Motor neuron (in vitro differentiated cells): ENCODE measurements around the gene C16orf96. TPM values are rescaled to one million over a fixed set of nuclear protein-coding genes. Genes with fewer than 3 reads are reported as not detected.
A peak's percentile ranks its signal among the peaks of the same experiment; 100 is the strongest.

Source experiments
- ATAC-seq, 8 experiments: fragments of 200-7000 bp; cut with Tn5 transposase; replicated peaks in 6 of 8; 2 replicates each; pipeline ENCODE4 v1.8.0; 2021; ENCODE audit warnings: mild to moderate bottlenecking in 8 of 8, moderate library complexity in 8 of 8
- H3K27ac ChIP-seq, 2 donors: fragments of 250-450 bp; sonication (Bioruptor Pico); 2 replicates each; pipeline ENCODE4 v1.9.0; 2021; ENCODE audit warnings: antibody characterized with exemption in 2 of 2, mild to moderate bottlenecking in 2 of 2, moderate library complexity in 1 of 2
- H3K4me1 ChIP-seq, 2 donors: fragments of 250-450 bp; sonication (Bioruptor Pico); replicated peaks in 1 of 2; 2 replicates each; pipeline ENCODE4 v1.6.1; 2021; ENCODE audit warnings: antibody characterized with exemption in 2 of 2, mild to moderate bottlenecking in 2 of 2, moderate library complexity in 1 of 2
- H3K4me3 ChIP-seq, 5 donors: fragments of 250-450 bp; sonication (Bioruptor Pico); 2 replicates each; pipeline ENCODE4 v1.9.0; 2021; ENCODE audit warnings: antibody characterized with exemption in 5 of 5, mild to moderate bottlenecking in 5 of 5, moderate library complexity in 4 of 5
- WGBS, 10 experiments: fragments of 450-650 bp; shearing (Covaris generic); methylation state at CpG; one replicate each; pipeline ENCODE4 v1.0.0; 2022; 5-methylcytosine and 5-hydroxymethylcytosine counted together
- in situ Hi-C, 9 experiments: fragments of 400-800 bp; cut with MboI; loops; one replicate each; pipeline ENCODE4 v1.15.0; 2021; ENCODE audit warnings: low sequenced_read_pairs in 9 of 9, low pct_unique_long_range_greater_than_20kb in 2 of 9; ENCODE audit not compliant: unreplicated experiment in 9 of 9
- total RNA-seq, 8 experiments: library from RNA; unstranded; fragments of 300-600 nt; gene quantifications; 2 replicates each; pipeline versions ENCODE4 v1.2.3 to v1.2.4, GENCODE V29; 2022

C16orf96 gene
- total RNA-seq, result under 1 TPM; 0.10 to 1.00 (median 0.32) TPM

GRCh38 chr16:4556112-4556511, at the start of gene C16orf96:
Gene C16orf96, plus strand, starts transcription at chr16:4556340. Its CDS starts 150 bp downstream, at chr16:4556490.
- no peak within 1 kb of the TSS for H3K4me3 ChIP-seq
- in situ Hi-C loops, result no loop called here
- H3K4me1 ChIP-seq, result peaks cover 2% of the 10 kb centered on the region in 2 donors
- no peak within 1 kb of the TSS for H3K27ac ChIP-seq
- ATAC-seq, result peak in 1 of 8 experiments; percentile 22
- WGBS, 10 experiments, result 27 to 100% (median 80%) methylated on average over 1 to 2 of the region's 4 CpGs; no CpG with 5 or more reads in 5 of the 10 experiments

- WGBS, 10 experiments, result 0 to 20% methylated on average over 1 to 2 of the region's 3 CpGs; no CpG with 5 or more reads in 8 of the 10 experiments
- in situ Hi-C loops, result no loop called here
- no peaks in the 10 kb centered on the region for H3K4me1 ChIP-seq
- no peak overlapping the region for H3K27ac ChIP-seq
- no peak overlapping the region for H3K4me3 ChIP-seq
- ATAC-seq, result peak; percentile 62 to 94 (median 80)
Measured at GRCh38 chr16:4506450-4506849, 49.7 kb upstream of the C16orf96 start.

DNA sequence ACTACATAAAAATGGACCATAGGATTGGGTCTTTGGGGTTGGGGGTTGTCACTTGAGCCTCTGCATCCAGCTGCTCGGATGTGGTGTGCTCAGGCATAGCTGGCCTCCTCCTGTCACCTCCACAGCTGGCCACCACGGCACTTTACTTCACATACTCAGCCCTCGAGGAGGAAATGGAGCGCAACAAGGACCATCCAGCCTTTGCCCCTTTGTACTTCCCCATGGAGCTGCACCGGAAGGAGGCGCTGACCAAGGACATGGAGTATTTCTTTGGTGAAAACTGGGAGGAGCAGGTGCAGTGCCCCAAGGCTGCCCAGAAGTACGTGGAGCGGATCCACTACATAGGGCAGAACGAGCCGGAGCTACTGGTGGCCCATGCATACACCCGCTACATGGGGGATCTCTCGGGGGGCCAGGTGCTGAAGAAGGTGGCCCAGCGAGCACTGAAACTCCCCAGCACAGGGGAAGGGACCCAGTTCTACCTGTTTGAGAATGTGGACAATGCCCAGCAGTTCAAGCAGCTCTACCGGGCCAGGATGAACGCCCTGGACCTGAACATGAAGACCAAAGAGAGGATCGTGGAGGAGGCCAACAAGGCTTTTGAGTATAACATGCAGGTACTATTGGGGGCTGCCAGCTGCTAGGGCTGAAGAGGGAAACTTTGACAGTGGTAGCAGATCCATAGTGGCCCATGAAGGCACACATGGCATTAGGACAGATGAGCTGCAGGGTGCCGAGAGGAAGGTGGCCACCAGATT, 48.4 kb upstream of the C16orf96 start:
- no peak for ATAC-seq
- H3K27ac ChIP-seq, result no peak overlapping the region
- WGBS, 10 experiments, result 87 to 98% (median 93%) methylated on average over 5 to 11 of the region's 17 CpGs; no CpG with 5 or more reads in 4 of the 10 experiments
- no peaks in the 10 kb centered on the region for H3K4me1 ChIP-seq
- in situ Hi-C loops, result no loop called here
- H3K4me3 ChIP-seq, result no peak overlapping the region

DNA sequence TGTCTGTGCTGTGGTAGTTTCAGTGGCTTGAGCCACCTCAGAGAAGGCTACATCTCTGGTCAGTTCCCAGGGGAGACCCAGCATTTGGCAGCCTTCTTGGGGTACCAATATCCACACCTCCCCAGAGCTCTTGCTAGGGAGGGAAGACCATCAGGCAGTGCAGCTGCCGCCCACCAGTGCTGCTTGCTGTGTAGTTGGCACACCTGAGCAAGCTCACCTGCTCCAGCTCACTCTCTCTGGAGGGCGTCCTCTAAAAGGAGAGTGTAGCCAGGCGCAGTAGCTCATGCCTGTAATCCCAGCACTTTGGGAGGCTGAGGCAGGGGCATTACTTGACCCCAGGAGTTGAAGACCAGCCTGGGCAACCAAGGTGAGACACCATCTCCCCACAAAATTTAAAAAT, 47.3 kb upstream of the C16orf96 start:
- H3K4me1 ChIP-seq, result no peaks in the 10 kb centered on the region
- H3K27ac ChIP-seq, result no peak overlapping the region
- ATAC-seq, result no peak
- H3K4me3 ChIP-seq, result no peak overlapping the region
- in situ Hi-C loops, result no loop called here
- WGBS, 10 experiments, result 100% methylated on average over 3 of the region's 3 CpGs; no CpG with 5 or more reads in 9 of the 10 experiments

- no peak overlapping the region for H3K4me3 ChIP-seq
- 92 to 100% (median 100%) methylated on average over 1 to 6 of the region's 8 CpGs; no CpG with 5 or more reads in 2 of the 10 experiments for WGBS, 10 experiments
- ATAC-seq, result no peak
- no peaks in the 10 kb centered on the region for H3K4me1 ChIP-seq
- H3K27ac ChIP-seq, result no peak overlapping the region
- in situ Hi-C loops, result no loop called here
Measured at GRCh38 chr16:4509420-4509819, 46.7 kb upstream of the C16orf96 start.

DNA sequence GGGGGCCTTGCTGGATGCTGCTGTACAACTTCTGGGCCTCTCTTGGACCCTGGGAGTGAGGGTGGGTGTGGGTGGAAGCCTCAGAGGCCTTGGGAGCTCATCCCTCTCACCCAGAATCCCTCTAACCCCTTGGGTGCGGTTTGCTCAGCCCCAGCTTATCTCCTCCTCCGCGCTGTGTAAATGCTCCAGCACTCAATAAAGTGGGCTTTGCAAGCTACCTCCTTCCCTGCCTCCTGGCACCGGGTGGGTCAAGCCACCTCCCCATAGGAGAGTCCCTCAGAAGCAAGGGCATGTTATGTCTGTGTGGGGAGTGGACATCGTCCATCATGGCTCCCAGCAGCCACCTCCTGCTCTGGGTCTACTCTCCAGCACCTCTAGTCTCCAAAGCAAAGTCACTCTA, 46.0 kb upstream of the C16orf96 start:
- ATAC-seq, result no peak
- Histone ChIP-seq H3K27ac (no peak overlapping the region), H3K4me3 (no peak overlapping the region), H3K4me1 (no peaks in the 10 kb centered on the region)
- in situ Hi-C loops, result no loop called here
- WGBS, 10 experiments, result 40 to 100% (median 76%) methylated on average over 1 to 4 of the region's 5 CpGs; no CpG with 5 or more reads in 6 of the 10 experiments

DNA sequence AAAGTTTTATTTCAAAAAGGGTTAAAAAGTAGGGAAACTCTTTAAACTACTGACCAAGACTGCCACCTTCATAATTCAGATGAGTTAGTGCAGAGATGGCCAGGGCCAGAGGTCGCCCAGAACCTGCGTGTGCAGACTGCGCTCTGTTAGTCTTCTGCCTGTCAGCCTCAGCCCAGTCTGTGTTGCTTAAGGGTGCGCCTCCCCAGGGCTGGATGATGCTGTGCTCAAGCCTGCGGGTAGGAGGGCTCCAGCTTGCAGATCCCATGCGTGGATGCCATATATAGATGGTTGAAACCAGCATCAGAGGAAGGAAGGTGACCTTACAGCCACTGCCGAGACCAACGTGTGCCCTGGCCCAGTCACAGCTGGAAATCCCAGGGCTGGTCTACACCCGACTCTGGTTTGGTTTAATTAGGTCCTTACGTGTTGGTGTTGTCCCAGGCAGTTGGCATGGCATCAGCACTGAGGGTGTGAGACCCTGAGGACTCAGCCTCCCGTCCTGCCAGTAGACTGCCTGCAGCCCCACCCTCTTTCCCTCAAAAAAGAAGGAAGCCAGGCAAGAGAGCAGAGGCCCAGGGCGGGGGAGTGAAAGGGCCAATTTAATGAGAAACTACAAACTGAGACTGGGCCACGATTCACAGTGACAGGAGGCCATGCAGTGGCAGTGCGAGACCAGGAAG, 45.3 kb upstream of the C16orf96 start:
- ATAC-seq, result peak in 5 of 8 experiments; percentile 1 to 49 (median 23)
- WGBS, 10 experiments, result 36 to 100% (median 91%) methylated on average over 1 to 11 of the region's 14 CpGs; no CpG with 5 or more reads in 1 of the 10 experiments
- in situ Hi-C loops, result no loop called here
- no peak overlapping the region for H3K27ac ChIP-seq
- H3K4me3 ChIP-seq, result no peak overlapping the region
- H3K4me1 ChIP-seq, result no peaks in the 10 kb centered on the region

GRCh38 chr16:4511441-4512082, 44.6 kb upstream of the C16orf96 start:
- H3K4me3 ChIP-seq, result no peak overlapping the region
- ATAC-seq, result peak; percentile 35 to 87 (median 76)
- in situ Hi-C loops, result no loop called here
- H3K4me1 ChIP-seq, result no peaks in the 10 kb centered on the region
- H3K27ac ChIP-seq, result no peak overlapping the region
- WGBS, 10 experiments, result 20 to 100% (median 76%) methylated on average over 1 to 4 of the region's 9 CpGs; no CpG with 5 or more reads in 6 of the 10 experiments

DNA sequence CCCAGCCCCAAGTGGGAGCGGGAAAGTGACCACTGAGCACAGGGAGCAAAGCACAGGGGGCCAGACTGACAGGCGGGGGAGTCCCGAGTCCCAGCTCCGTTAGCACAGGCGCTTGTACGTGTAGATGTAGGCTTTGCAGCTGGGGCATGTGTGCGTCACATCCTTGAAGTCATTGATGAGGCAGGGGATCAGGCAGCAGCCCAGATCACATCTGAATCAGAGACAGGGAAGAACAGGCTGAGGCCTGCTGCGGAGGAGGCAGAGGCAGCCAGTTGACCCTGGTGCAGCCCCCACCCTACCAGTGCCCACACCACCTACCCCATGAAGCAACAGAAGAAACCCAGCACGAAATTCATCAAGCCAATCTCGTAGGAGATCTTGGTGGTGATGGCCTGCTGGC, 43.7 kb upstream of the C16orf96 start:
- no peak for ATAC-seq
- in situ Hi-C loops, result no loop called here
- no peaks in the 10 kb centered on the region for H3K4me1 ChIP-seq
- no peak overlapping the region for H3K4me3 ChIP-seq
- WGBS, 10 experiments, result 95 to 100% methylated on average over 1 to 6 of the region's 10 CpGs; no CpG with 5 or more reads in 8 of the 10 experiments
- no peak overlapping the region for H3K27ac ChIP-seq

DNA sequence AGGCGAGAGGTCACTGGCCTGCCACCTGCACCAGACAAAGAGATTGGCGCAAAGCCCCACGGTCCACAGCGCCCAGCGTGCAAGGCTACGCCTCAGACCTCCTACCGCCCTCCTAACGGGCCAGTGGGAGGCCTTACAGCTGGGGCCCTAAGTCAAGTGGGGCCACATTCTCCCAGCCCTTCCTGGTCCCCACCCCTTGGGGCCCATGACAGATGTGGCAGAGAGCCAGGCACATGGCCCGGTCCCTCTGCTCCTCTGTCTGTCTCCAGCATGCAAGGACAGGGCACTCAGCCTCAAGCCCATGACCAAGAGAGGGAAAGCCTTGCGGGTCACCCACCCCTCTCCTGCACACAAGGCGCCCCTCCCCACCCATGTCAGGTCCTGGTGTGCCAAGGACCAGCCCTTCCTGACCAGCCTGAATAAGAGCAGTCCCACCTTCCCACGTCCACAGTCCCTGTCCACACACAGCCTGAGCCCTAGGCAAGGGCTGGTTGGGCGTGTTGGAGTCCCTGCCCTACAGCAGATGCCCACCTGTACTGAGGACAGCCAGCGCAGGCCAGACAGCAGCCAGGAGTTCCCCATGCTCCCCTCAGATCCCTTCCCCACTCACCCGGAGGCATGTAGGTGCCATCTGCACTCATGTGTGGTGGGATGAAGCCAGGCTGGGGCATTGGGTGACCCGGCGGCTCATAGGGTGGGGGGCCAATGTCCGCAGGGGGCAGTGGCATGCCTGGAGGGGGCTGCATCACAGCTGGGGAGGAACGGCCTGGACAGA, 42.9 kb upstream of the C16orf96 start:
- ATAC-seq, result peak in 2 of 8 experiments; percentile 3 to 6
- in situ Hi-C loops, result no loop called here
- Histone ChIP-seq H3K4me3 (no peak overlapping the region), H3K27ac (no peak overlapping the region), H3K4me1 (no peaks in the 10 kb centered on the region)
- no CpG with 5 or more reads among the region's 19 CpGs for WGBS, 10 experiments

DNA sequence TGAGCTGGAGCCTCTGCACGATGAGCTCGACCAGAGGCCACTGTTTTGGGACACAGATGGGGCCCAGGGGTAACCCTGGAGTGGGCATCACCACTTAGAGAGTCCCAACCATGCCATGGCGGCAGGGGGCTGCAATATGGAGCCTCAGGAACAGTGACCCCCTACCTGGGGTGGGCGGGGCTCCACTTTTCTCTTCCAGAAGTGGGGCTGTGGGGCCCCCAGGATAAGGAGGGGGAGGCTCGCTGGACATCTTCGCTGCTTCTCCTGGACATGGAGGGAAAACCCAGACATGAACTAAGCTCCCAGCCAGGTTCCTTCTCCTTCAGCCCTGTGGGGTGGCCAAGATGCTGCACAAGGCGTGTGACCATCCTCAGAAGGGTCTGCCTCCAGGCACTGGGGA, 42.3 kb upstream of the C16orf96 start:
- Histone ChIP-seq H3K4me3 (no peak overlapping the region), H3K27ac (no peak overlapping the region), H3K4me1 (no peaks in the 10 kb centered on the region)
- no CpG with 5 or more reads among the region's 7 CpGs for WGBS, 10 experiments
- ATAC-seq, result no peak
- in situ Hi-C loops, result no loop called here

DNA sequence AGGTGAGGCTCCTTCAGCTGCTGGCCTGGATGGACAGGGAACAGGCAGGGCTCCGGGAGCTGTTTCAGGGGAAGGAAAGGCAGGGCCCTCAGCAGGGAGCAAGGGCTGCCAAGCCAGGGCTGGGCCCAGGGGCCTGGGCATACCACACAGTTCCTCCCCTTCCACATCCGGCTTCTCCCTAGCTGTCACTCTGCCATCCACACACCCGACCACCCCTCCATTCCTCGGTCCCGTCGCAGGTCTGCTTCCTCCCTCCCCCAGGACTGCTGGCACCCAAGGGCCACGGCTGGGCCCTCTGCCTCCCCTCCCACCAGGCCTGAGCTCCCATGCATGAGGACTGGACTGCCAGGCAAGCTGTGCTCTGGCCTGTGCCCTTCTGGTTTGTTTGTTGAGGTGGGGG, 41.5 kb upstream of the C16orf96 start:
- in situ Hi-C loops, result no loop called here
- WGBS, 10 experiments, result 50 to 90% methylated on average over 2 of the region's 7 CpGs; no CpG with 5 or more reads in 8 of the 10 experiments
- ATAC-seq, result no peak
- Histone ChIP-seq H3K4me3 (no peak overlapping the region), H3K27ac (no peak overlapping the region), H3K4me1 (no peaks in the 10 kb centered on the region)
